ENCODE data around the gene GRIK4.

GRIK4 gene

DNA sequence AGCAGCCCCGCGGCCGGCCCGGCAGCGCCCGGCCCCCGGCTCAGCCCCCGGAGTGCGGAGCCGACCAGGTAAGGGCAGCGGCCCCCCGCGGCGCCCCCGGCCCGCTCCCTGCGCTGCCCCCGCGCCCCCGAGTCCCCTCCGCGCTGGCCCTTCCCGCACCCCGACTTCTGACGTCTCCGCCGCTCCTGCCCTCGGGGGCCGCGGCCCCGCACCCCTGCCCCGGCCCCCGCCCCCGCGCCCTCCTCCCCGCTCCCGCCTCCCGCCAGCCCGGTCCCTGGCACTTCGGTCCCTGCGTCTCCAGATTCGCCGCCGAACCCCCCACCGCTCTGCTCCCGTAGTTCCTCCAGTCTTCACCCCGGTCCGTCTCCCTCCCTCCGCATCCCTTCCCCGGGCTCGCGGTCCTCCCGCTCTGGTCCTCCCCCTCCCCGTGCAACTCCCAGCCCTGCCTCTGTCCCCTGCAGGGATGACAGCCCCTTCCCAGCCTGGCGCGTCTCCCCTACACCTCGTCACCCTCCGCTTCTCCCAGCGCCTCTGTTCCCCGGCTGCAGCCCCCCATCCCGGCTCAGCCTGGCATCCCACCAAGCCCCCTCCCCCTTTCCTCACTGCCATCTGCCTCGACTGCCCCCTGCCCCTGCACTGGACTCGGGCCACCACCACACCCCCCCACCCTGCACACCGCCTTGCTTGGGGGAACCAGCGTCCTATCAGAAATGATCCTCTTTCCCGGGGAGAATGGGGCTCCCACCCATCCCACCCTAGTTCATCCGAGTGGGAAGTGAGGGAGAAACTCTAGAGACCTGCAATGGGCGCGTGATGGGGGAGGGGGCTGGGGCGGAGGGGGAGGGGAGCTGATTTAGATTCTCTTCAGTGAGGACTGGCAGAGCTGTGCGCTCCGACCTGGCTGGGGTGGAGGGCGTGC, 531 bp downstream of the GRIK4 start:
- TF ChIP-seq POLR2AphosphoS5 (IDR thresholded peaks at IDR 0.05; ENCODE audit: low read depth, low read length) (no peak), TAF1 (IDR thresholded peaks at IDR 0.05; ENCODE audit: borderline replicate concordance, low read depth, low read length) (no peak), POLR2A (IDR thresholded peaks at IDR 0.05; ENCODE audit: low read depth, low read length) (no peak)
- FAIRE-seq (no peak), DNase-seq (ENCODE audit: insufficient read length) (no peak)

DNA sequence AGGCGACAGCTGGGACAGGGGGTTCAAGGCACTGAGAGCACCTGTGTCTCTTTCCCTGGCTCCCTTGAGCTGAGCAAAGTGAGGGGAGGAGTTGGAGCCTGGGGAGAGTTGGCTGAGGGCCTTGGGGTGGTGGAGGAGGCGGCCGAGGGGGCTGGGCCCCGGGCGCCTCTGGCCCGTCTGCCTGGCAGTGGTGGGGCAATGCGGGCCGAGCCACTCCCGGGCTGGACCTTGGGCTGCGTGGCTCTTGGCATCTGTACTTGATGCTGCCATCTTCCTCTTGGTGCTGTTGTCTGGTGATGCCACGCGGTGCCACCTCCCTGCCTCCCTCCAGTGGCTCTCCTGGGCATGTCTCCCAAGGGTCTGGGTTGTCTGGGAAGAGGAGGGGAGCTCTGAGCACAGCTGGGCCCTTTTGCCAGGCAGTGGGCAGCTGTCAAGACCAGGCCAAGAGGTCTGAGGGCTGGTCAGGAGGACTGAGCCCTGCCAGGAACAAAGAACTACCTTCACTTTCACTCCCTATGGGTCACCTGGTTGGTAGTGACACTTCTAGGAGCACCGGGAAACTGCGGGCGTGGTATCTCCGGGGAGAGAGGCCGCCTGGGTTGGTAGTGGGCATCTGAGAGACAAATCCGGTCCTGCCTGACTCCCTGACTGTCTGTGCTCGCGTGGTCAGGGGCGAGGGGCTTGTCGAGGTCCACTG, 1.3 kb downstream of the GRIK4 start:
- FAIRE-seq: no peak
- no peak for DNase-seq (ENCODE audit: insufficient read length)
- TF ChIP-seq POLR2AphosphoS5 (IDR thresholded peaks at IDR 0.05; ENCODE audit: low read depth, low read length) (no peak), TAF1 (IDR thresholded peaks at IDR 0.05; ENCODE audit: borderline replicate concordance, low read depth, low read length) (no peak), POLR2A (IDR thresholded peaks at IDR 0.05; ENCODE audit: low read depth, low read length) (no peak)

DNA sequence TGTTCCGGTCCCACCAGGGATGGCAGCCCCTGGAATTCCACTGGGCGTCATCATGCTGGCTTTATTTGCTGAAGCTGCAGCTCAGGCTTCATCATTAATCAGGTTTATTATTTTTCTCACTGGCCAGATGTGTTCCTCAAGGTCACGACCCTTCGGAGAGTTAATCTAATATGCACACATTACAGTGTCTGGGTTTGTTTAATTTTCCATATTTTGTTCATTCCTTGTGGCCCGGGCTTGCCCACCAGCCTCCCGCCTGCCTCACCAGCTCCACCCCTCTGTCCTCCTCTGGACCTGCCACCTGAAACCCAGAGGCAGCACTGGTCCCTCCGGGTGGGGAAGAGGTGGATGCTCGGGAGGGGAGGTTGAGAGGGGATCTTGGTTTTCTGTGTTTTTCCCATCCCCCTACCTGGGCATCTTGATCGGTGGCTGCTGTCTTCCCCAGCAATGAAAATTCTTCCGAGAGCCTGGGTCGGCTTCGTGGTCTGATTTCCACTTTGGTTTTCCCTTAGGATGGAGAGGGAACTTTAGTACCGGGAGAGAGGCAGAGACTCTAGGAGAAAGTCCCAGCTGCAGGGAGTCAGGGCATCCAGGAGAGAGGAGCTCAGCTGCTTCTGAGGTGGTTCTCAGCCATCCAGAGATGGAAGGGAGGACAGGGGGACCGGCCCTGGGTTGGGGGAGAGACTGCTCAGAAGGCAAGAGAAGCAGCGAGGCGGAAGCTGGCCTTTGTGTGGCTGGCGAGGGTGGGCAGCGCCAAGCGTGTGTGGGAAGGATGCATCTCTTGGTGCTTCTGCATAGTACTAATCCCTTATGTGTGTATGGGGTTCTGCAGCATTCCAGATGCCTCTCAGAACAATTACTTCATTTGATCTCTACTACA, 2.1 kb downstream of the GRIK4 start:
- FAIRE-seq (no peak), DNase-seq (ENCODE audit: insufficient read length) (no peak)
- TF ChIP-seq POLR2A (IDR thresholded peaks at IDR 0.05; ENCODE audit: low read depth, low read length): no peak

DNA sequence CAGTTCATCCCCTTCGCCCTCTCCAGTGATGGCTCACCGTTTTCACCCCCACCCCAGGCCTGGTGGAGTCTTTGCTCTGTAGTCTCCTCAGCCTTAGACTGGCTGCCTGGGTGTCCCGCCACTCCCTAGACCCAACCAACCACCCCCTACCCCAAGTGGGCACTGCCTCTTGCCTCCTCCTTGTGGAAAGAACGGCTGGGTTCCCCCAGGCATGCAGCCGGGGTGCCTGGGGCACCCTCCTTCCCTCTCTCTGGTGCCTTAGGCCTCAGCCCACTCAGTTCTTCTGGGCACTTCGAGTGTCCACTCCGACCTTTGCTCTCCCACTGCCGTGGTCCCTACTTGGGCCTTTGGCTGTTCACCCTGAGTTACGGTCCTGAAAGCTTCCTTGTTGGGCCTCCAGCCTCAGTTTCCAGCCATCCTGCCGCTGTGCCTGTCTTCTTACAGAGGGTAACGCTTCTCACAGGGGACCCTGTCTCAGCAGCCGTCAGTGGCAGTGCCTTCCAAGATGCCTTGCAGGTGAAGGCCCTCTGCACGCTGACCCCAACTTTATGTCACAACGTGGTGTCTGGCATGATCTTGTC, 3.1 kb downstream of the GRIK4 start:
- DNase-seq (ENCODE audit: insufficient read length) (no peak), FAIRE-seq (no peak)
- TF ChIP-seq POLR2AphosphoS5 (IDR thresholded peaks at IDR 0.05; ENCODE audit: low read depth, low read length) (no peak), TAF1 (IDR thresholded peaks at IDR 0.05; ENCODE audit: borderline replicate concordance, low read depth, low read length) (no peak), POLR2A (IDR thresholded peaks at IDR 0.05; ENCODE audit: low read depth, low read length) (no peak)

DNA sequence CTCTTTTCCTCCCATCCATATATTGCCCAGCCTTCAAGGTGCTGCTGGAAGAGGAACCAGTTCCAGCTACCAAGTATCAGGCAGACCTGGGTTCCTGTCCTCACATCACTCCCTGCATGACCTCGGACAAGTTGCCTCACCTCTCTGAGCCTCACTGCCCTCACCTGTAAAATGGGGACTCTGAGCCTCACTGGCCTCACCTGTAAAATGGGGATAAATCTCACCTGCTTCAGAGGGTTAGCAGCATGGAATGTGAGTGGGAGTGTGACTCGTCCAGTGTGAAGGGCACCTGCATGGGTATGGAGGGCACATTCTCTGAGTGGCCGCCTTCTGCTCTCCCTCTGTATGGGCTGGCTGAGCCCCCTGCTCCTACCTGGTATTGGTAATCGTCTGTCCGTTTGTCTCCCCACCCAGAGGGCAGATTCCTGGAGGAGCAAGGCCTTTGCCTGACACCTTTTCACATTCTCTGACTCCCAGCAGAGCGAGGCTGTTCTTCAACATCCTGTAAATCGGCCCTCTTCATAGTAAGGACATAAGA, 3.7 kb downstream of the GRIK4 start:
- FAIRE-seq (no peak), DNase-seq (ENCODE audit: insufficient read length) (no peak)
- TF ChIP-seq TAF1 (IDR thresholded peaks at IDR 0.05; ENCODE audit: borderline replicate concordance, low read depth, low read length): no peak
- TF ChIP-seq POLR2AphosphoS5 (IDR thresholded peaks at IDR 0.05; ENCODE audit: low read depth, low read length): no peak
- no peak for TF ChIP-seq POLR2A (IDR thresholded peaks at IDR 0.05; ENCODE audit: low read depth, low read length)

DNA sequence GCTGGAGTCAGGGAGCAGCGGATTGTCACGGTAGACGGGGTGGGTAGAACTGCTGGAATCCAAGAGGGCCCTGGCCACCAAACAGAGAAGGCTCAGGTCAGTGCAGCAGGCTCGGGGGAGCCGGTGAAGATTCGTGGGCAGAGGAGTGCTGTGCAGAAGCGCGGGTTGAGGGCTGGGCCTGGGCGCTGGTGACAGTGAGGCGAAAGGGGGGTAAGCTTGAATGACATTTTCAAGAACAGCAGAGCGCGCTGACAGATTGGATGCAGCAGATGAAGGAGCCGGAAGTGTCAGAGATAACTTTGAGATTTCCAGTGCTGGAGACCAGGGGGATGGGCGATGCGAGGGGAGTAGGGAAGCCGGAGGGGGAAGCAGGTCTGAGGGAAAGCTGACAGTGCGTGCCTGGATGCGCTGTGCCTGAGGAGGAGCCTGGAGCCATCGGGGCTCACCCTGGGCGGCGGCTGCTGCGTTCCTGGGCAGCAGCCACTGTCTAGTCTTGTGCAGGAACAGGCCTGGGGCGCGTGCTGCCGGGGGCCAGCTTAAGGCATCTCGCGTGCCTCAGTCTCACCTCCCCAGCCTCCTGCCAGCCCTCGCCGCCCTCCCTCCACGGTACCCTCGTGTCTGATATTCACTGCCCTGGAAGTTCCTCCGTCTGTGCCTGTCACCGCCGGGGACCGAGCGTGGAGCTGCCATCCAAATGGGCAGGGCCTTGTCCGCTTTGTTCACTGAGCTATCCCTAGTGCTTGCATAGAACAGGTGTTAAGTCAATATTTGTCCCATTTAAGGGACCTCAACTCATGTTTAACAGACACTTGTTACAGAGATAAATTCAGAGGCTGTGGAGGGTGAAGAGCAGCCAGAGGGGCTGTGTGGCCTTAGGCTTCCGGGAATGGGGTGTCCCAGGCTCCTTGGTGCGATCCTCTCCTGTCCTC, 5.2 kb downstream of the GRIK4 start:
- TF ChIP-seq POLR2AphosphoS5 (IDR thresholded peaks at IDR 0.05; ENCODE audit: low read depth, low read length) (no peak), TAF1 (IDR thresholded peaks at IDR 0.05; ENCODE audit: borderline replicate concordance, low read depth, low read length) (no peak), POLR2A (IDR thresholded peaks at IDR 0.05; ENCODE audit: low read depth, low read length) (no peak)
- DNase-seq (ENCODE audit: insufficient read length) (no peak), FAIRE-seq (no peak)

DNA sequence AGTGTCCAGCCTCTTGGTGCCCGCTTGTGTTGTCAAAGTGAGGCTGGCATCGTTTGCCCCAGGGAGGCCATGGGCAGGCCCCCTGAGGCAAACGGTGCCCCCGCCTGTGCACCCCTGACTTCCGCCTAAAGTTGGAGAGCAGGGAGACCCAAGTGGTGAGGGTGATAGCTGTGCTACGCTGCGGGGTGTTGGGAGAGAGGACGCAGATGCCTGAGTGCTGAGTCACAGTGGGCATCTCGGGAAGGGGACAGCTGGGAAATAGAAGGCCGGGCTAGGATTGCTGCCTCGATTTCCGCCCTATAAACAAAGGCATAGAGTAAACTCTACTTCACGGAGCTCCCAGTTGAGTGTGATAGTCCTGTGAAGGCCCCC, 5.8 kb downstream of the GRIK4 start:
- TF ChIP-seq TAF1 (IDR thresholded peaks at IDR 0.05; ENCODE audit: borderline replicate concordance, low read depth, low read length) (no peak), POLR2AphosphoS5 (IDR thresholded peaks at IDR 0.05; ENCODE audit: low read depth, low read length) (no peak), POLR2A (IDR thresholded peaks at IDR 0.05; ENCODE audit: low read depth, low read length) (no peak)
- no peak for FAIRE-seq
- no peak for DNase-seq (ENCODE audit: insufficient read length)

DNA sequence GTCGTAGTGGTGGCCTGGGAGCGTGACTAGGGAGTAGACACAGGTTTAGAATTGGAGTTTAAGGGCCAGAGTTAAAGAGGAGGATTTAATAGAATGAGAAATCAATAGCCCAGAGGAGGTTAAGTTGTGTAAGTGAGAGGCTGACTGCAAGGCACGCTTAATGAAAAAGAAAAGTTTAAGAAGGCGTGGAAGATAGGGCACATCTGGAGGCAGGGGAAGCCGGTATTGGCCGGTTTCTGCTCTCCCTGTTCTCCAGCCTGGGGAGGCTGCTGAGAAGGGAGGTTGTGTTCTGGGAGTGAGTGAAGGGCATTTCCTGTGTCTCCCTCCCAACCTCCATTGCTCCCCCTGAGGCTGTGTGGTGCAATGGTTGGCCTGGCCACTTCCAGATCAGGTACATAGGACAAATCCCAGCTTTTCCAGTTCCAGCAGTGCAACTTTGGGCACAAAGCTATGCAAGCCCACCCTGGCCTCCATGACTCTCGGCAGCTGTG, 6.3 kb downstream of the GRIK4 start:
- no peak for FAIRE-seq
- no peak for TF ChIP-seq TAF1 (IDR thresholded peaks at IDR 0.05; ENCODE audit: borderline replicate concordance, low read depth, low read length)
- TF ChIP-seq POLR2A (IDR thresholded peaks at IDR 0.05; ENCODE audit: low read depth, low read length): no peak
- TF ChIP-seq POLR2AphosphoS5 (IDR thresholded peaks at IDR 0.05; ENCODE audit: low read depth, low read length): no peak

DNA sequence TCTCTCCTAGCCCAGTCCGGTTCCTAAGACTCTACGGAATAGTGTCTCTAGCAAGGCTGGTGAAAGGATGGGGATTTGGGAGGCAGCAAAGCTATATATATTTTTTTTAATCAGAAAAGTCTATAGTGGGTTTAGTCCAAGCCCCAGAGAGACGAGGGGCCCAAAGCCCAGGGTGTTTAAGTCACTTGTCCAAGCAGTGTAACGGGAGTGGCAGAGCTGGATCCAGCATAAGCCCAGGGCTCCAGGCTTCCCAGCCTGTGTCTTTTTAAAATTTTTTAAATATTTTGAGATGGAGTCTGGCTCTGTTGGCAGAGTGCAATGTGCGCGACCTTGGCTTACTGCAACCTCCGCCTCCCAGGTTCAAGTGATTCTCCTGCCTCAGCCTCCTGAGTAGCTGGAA, 6.8 kb downstream of the GRIK4 start:
- TF ChIP-seq POLR2AphosphoS5 (IDR thresholded peaks at IDR 0.05; ENCODE audit: low read depth, low read length): no peak
- TF ChIP-seq POLR2A (IDR thresholded peaks at IDR 0.05; ENCODE audit: low read depth, low read length): no peak
- TF ChIP-seq TAF1 (IDR thresholded peaks at IDR 0.05; ENCODE audit: borderline replicate concordance, low read depth, low read length): no peak

More for the DNA sequence above, 6.3 kb downstream of the GRIK4 start:
- no peak for DNase-seq (ENCODE audit: insufficient read length)

DNA sequence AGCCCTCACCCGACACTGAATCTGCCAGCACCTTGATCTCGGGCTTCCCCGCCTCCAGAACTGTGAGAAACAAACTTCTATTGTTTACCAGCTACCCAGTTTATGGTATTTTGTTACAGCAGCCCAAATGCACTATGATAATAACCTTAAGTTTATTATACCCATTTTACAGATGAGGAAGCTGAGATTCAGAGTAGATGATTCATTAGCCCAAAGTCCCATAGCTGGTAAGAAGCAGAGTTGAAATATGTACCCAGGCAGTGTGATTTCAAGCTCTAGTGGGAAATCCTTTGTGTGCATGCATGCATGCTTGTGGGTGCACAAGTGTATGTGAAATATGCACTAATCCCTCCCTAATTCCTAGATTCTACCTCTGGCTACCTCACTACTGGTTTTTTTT, 7.9 kb downstream of the GRIK4 start:
- FAIRE-seq (no peak), DNase-seq (ENCODE audit: insufficient read length) (no peak)
- TF ChIP-seq TAF1 (IDR thresholded peaks at IDR 0.05; ENCODE audit: borderline replicate concordance, low read depth, low read length) (no peak), POLR2A (IDR thresholded peaks at IDR 0.05; ENCODE audit: low read depth, low read length) (no peak), POLR2AphosphoS5 (IDR thresholded peaks at IDR 0.05; ENCODE audit: low read depth, low read length) (no peak)

More for the DNA sequence above, 6.8 kb downstream of the GRIK4 start:
- DNase-seq (ENCODE audit: insufficient read length) (no peak), FAIRE-seq (no peak)

Measured in GM12892 (cell line).